Prostate gland (tissue), 2 donors: Measurements from ENCODE around the gene GIT1. TPM values are rescaled to one million over a fixed set of nuclear protein-coding genes. Genes with fewer than 3 reads are reported as not detected.

ENCODE experiments used
- DNase-seq: peaks from one replicate; pipeline ENCODE4 v3.0.0-alpha.2; 2019; ENCODE audit warnings: low spot score
- H3K27ac ChIP-seq, 2 donors: fragments of 200-600 bp; sonication (generic); 2 replicates each; pipeline ENCODE4 v1.5.1; 2017 to 2019
- H3K27me3 ChIP-seq: fragments of 200-600 bp; sonication (generic); replicated peaks from 2 replicates; pipeline ENCODE4 v1.5.1; 2019; ENCODE audit not compliant: insufficient read depth
- H3K36me3 ChIP-seq, 2 donors: fragments of 200-600 bp; sonication (generic); 1 replicate in 1 of 2; 2 replicates in 1 of 2; pipeline versions ENCODE4 v1.5.1 to v1.8.1; 2017 to 2019
- H3K4me1 ChIP-seq: fragments of 200-600 bp; sonication (generic); replicated peaks from 2 replicates; pipeline ENCODE4 v1.5.1; 2019
- H3K4me3 ChIP-seq, 2 donors: fragments of 200-600 bp; sonication (generic); 2 replicates each; pipeline ENCODE4 v1.5.1; 2017 to 2019
- H3K9me3 ChIP-seq: fragments of 200-600 bp; sonication (generic); 2 replicates; pipeline ENCODE4 v1.5.1; 2017
- POLR2A ChIP-seq: fragments of 450-650 bp; IDR thresholded peaks from one replicate; pipeline ENCODE4 v1.6.1; 2016; ENCODE audit warnings: antibody characterized with exemption, mild to moderate bottlenecking
- POLR2AphosphoS5 ChIP-seq: sonication (generic); formaldehyde crosslinking; IDR thresholded peaks from one replicate; pipeline ENCODE4 v1.6.1; 2017; ENCODE audit warnings: antibody characterized with exemption
- WGBS: methylation state at CpG from one replicate; pipeline ENCODE4 v1.1.5; 2018; 5-methylcytosine and 5-hydroxymethylcytosine counted together
- intact Hi-C: fragments of 100-400 bp; cut with DNase I; formaldehyde crosslinking; loops from one replicate; pipeline ENCODE4 v1.14.2; 2022
- total RNA-seq, 2 donors: library from RNA; depleted of rRNA; stranded (reverse); fragments of >200 nt; gene quantifications; one replicate each; pipeline ENCODE4 v1.1.0, GENCODE V29; 2016
- TF ChIP-seq, protein P1 (sequence below), 4 experiments: fragments of 200-600 bp in 2 of 4; fragments of 450-650 bp in 2 of 4; sonication (generic) in 2 of 4; IDR thresholded peaks; 1 replicate in 3 of 4; 2 replicates in 1 of 4; pipeline ENCODE4 v1.5.1; 2016 to 2019; ENCODE audit warnings: antibody characterized with exemption in 4 of 4, mild to moderate bottlenecking in 2 of 4, moderate library complexity in 2 of 4

The GIT1 gene
- total RNA-seq, 2 donors from 2014 or later = 29.1 to 86.9 TPM

DNA sequence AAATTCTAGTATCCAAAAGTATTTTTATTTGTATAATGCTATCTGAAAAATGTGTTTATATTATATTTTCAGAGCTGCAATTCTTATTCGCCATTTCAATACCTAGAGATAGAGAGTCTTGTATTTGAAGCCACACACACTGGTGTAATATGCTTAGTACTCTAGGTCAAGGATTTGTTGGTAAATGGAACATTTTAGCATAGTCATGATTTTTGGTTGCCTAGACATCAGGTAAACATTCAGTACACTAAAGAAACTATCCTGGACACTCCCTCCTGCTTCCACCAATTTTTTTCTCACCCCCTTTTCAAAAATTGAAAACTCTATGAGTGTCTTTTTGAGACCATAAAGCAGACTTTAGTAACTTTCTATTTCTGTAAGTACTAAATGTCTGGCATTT lies 43.4 kb downstream of the GIT1 start:
- no peak for DNase-seq
- H3K4me1 ChIP-seq = no peaks in the 10 kb centered on the region
- WGBS = 86% methylated on average over 1 of the region's 1 CpG
- H3K27me3 ChIP-seq = no peaks in the 10 kb centered on the region
- H3K4me3 ChIP-seq = no peak overlapping the region
- H3K27ac ChIP-seq = no peak overlapping the region
- TF ChIP-seq, protein P1, sequence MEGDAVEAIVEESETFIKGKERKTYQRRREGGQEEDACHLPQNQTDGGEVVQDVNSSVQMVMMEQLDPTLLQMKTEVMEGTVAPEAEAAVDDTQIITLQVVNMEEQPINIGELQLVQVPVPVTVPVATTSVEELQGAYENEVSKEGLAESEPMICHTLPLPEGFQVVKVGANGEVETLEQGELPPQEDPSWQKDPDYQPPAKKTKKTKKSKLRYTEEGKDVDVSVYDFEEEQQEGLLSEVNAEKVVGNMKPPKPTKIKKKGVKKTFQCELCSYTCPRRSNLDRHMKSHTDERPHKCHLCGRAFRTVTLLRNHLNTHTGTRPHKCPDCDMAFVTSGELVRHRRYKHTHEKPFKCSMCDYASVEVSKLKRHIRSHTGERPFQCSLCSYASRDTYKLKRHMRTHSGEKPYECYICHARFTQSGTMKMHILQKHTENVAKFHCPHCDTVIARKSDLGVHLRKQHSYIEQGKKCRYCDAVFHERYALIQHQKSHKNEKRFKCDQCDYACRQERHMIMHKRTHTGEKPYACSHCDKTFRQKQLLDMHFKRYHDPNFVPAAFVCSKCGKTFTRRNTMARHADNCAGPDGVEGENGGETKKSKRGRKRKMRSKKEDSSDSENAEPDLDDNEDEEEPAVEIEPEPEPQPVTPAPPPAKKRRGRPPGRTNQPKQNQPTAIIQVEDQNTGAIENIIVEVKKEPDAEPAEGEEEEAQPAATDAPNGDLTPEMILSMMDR (IDR thresholded peaks at IDR 0.05) = no peak
- TF ChIP-seq POLR2AphosphoS5 = no peak
- no peak for TF ChIP-seq POLR2A
- no peaks in the 10 kb centered on the region for H3K9me3 ChIP-seq
- intact Hi-C loops = no loop called here
- peaks cover 0 to 6% of the 10 kb centered on the region in 2 donors for H3K36me3 ChIP-seq

DNA sequence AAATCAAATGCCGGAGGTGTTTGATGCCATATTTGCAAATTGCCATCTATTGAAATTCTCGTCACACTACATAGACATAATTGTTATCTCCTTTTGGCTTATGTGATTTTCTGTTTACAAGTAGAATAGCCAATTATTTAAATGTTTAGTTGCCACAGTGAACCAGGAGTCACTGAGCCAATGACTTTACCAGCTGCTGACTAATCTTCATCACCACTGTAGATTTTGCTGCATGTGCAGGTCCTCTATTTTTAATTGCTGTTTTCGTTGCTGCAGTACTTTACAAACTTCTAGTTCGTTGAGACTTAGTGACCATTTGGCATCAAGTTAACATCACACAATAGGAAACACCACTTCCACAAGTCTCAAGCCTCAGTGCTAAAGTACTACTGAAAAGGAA lies 45.4 kb downstream of the GIT1 start:
- H3K27ac ChIP-seq = no peak overlapping the region
- TF ChIP-seq, protein P1 (IDR thresholded peaks at IDR 0.05) = no peak
- no peak for TF ChIP-seq POLR2A
- no peak for TF ChIP-seq POLR2AphosphoS5
- peaks cover 0 to 6% of the 10 kb centered on the region in 2 donors for H3K36me3 ChIP-seq
- intact Hi-C loops = no loop called here
- no peaks in the 10 kb centered on the region for H3K27me3 ChIP-seq
- no peak overlapping the region for H3K4me3 ChIP-seq
- no peak for DNase-seq
- no peaks in the 10 kb centered on the region for H3K4me1 ChIP-seq
- 81% methylated on average over 4 of the region's 4 CpGs for WGBS
- H3K9me3 ChIP-seq = no peaks in the 10 kb centered on the region

DNA sequence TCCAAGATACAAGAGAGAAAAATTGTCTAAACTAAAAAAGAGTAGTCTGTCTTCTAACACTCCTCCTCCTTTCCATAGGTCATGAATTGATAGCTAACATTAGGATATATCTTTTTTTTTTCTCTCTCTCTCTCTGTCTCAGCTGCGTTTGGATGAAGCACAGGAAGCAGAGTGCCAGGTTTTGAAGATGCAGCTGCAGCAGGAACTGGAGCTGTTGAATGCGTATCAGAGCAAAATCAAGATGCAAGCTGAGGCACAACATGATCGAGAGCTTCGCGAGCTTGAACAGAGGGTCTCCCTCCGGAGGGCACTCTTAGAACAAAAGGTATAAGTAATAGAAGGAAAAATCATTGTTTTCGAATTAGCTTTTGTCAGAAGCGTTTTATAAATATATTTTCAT lies 55.5 kb downstream of the GIT1 start:
- peaks cover 0 to 3% of the 10 kb centered on the region in 2 donors for H3K36me3 ChIP-seq
- intact Hi-C loops = no loop called here
- no peak for DNase-seq
- 85% methylated on average over 8 of the region's 8 CpGs for WGBS
- TF ChIP-seq POLR2AphosphoS5 (no peak), POLR2A (no peak)
- TF ChIP-seq, protein P1 (IDR thresholded peaks at IDR 0.05) = no peak
- no peaks in the 10 kb centered on the region for H3K4me1 ChIP-seq
- H3K9me3 ChIP-seq = no peaks in the 10 kb centered on the region
- H3K27me3 ChIP-seq = no peaks in the 10 kb centered on the region
- no peak overlapping the region for H3K4me3 ChIP-seq
- no peak overlapping the region for H3K27ac ChIP-seq

DNA sequence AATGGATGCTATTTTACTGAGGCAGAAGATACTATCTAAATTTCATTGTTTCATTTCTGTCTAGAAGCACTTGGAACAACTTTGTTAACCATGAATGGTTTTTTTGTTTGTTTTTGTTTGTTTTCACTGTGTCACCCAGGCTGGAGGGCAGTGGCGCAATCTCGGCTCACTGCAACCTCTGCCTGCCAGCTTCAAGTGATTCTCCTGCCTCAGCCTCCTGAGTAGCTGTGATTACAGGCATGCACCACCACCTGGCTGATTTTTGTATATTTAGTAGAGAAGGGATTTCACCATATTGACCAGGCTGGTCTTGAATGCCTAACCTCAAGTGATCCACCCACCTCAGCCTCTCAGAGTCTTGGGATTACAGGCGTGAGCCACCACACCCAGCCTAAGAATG lies 63.1 kb downstream of the GIT1 start:
- Histone ChIP-seq H3K9me3 (no peaks in the 10 kb centered on the region), H3K36me3 (peaks cover 0 to 3% of the 10 kb centered on the region in 2 donors), H3K27me3 (no peaks in the 10 kb centered on the region), H3K27ac (no peak overlapping the region), H3K4me3 (no peak overlapping the region), H3K4me1 (no peaks in the 10 kb centered on the region)
- WGBS = 89% methylated on average over 3 of the region's 3 CpGs
- no peak for DNase-seq
- TF ChIP-seq POLR2AphosphoS5 (no peak), POLR2A (no peak)
- TF ChIP-seq, protein P1 (IDR thresholded peaks at IDR 0.05) = no peak
- intact Hi-C loops = no loop called here

DNA sequence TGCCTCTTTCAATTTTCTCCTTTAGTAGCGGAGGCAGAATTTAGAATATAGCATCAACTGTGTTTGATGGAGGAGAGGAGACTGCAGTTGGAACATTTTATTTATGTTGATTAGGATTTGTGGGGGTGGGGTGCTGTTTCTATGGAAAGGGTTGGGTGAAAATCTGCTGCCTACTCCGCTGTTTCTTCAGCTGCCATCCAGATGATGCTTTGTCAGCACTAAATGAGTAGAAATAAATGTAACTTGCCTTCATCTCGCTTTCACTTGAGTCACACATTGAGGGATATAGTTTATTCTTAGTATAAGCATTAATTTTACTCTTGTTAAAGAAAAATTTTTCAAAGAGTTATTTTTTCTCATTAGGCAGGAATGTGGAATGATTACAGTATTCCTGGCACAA lies 64.8 kb downstream of the GIT1 start:
- Histone ChIP-seq H3K4me1 (no peaks in the 10 kb centered on the region), H3K9me3 (no peaks in the 10 kb centered on the region), H3K36me3 (no peaks in the 10 kb centered on the region), H3K4me3 (no peak overlapping the region), H3K27ac (no peak overlapping the region), H3K27me3 (no peaks in the 10 kb centered on the region)
- TF ChIP-seq POLR2AphosphoS5 (no peak), POLR2A (no peak)
- TF ChIP-seq, protein P1 (IDR thresholded peaks at IDR 0.05) = no peak
- intact Hi-C loops = no loop called here
- WGBS = 96% methylated on average over 3 of the region's 3 CpGs
- DNase-seq = no peak
